GM18861 (cell line): Measurements from ENCODE around the gene TDRD10.
"Not testable (repeated sequence)": the region's sequence is repeated elsewhere in the genome, so short reads cannot be mapped to it uniquely, and the experiment has no call there.

ENCODE experiments used
- ATAC-seq: cut with Tn5 transposase; IDR thresholded peaks from one replicate; pipeline ENCODE4 v1.9.1; 2021; ENCODE audit not compliant: unreplicated experiment

TDRD10 gene

DNA sequence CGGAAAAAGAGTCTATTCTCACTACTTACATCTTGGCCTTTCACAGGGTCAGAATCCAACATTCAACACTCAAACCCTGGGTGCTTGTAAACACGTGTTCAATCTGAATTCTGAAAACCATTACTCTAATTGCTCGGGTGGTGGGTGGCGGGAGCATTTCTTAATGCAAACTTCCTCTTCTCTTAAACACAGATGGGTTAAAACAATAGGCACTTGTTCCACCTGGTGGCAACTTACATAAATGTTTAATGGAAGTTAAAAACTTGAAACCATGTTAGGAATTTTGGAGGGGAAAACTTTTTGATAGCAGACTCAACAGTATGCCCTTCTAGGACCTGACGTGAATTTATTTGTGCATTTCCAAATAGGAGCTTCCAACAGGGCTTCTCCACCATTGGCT lies 23.4 kb upstream of the TDRD10 start:
- no peak for ATAC-seq

- ATAC-seq = no peak
Measured at GRCh38 chr1:154479764-154480421, 22.1 kb upstream of the TDRD10 start.

DNA sequence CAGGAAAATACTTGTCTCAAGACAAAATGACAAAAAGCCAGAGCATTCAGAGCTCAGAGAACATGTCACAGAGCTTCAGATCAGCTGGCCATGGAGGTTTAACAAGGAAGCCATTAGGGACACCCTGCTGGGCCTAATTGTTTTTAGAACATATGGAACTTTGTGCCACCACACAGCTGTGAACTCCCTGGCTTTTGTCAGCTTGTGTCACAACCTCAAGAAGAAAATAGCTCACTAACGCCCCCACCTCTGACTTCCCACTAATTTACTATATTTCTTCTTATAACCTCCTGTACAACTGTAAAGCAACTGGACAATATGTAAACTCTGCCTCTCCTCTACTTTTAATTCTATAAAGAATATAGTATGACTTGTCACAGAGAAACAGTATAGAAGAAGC lies 21.0 kb upstream of the TDRD10 start:
- ATAC-seq = no peak

- no peak for ATAC-seq
Measured at GRCh38 chr1:154483941-154484803, 17.8 kb upstream of the TDRD10 start.

GRCh38 chr1:154485106-154485505 lies 16.9 kb upstream of the TDRD10 start:
- no peak for ATAC-seq

- no peak for ATAC-seq
Measured at GRCh38 chr1:154485910-154486496, 16.0 kb upstream of the TDRD10 start.

DNA sequence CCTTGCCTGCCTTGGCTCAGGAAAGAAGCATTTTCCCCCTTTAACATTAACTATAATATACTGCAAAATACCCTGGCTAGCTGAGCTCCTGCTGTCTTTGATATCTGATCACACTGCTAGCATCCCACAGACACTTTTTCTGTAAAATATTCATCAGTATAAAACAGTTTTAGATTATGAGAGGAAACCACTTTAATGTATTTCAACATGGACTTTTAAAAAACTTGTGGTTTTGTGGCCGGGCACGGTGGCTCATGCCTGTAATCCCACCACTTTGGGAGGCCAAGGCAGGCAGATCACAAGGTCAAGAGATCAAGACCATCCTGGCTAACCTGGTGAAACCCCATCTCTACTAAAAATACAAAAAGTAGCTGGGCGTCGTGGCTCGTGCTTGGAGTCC lies 15.3 kb upstream of the TDRD10 start:
- ATAC-seq = not testable (repeated sequence)

GRCh38 chr1:154488922-154489321 lies 13.1 kb upstream of the TDRD10 start:
- no peak for ATAC-seq

DNA sequence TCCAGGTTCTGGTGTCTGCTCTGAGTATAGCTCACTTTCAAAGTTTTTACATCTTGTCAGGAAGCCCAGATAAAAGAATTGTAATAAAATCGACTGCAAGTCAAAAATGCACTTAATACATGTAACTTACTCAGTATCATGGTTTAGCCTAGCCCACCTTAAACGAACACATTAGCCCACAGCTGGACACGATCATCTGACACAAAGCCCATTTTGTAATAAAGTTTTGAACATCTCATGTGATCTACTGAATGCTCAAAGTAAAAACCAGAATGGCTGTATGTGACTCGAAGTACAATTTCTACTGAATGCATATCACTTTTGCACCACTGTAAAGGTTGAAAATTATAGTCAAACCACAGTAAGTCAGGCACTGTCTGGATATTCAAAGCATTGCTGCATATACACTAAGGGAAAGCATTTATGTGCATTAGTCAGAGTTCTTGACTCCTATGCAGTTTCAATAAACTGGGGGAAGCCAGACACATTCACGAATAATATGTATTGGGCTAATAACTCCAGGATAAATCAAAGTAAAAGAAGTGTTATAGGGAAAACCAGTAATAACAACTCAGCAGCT lies 12.2 kb upstream of the TDRD10 start:
- ATAC-seq = no peak

- ATAC-seq = no peak
Measured at GRCh38 chr1:154490317-154490716, 11.7 kb upstream of the TDRD10 start.

- no peak for ATAC-seq
Measured at GRCh38 chr1:154492115-154492514, 9.9 kb upstream of the TDRD10 start.

DNA sequence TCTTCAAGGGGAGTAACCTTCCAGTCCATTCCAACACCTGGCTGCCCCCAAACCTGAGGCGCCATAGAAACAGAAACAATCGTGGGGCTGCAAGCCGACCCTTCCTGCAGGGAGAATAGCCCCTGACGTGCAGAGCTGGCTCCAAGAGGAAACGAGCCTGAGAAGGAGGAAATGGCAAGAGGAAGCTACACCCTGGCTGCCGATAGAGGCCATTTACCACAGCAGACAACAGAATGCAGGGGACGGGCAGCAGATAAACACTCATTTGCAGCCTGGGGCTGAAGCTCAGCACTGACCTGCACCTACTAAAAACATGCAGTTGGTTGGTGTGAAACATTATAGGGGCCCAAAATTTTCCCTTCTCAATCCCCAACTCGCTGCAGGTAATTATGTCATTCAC lies 8.7 kb upstream of the TDRD10 start:
- no peak for ATAC-seq

GRCh38 chr1:154495496-154496273 lies 6.3 kb upstream of the TDRD10 start:
- ATAC-seq = no peak

GRCh38 chr1:154496383-154496782 lies 5.6 kb upstream of the TDRD10 start:
- ATAC-seq = no peak

GRCh38 chr1:154497026-154497806 lies 4.8 kb upstream of the TDRD10 start:
- no peak for ATAC-seq

DNA sequence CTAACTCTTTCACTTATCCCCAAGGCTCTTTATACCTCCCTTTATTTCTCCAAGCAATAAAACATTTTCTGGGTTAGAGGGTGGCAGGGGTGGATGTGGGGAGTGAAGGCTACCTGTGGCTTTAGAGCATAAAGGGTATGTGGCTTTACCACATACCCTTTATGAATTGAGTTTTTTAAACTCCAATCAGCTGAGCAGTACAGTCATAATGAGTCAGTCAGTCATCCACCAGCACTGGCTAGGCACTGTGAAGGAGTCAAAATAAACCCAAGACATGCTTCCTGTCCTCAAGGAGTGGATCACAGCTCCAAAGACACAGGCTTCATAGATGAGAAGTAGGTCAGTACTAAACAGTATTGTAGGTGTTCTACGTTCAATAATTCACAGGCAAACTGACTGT lies 2.6 kb upstream of the TDRD10 start:
- ATAC-seq = no peak

DNA sequence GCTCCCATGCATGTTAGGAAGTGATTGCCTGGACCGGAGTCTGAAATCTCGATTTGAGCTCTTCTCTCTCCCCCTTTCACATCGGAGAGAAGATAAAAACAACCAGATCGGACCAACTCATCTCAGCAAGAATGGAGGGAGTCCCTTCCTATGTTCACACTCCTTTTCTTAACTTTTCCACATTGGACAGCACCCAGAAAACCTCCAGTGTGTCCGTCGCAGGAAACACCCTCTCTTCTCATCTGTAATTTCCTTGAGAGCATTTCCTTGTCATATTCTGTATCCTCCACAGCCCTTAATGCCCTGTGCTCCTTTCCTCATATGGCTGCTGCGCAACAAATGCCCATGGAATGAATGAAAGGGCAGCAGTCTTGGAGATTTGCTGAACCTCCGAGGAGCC lies 1.5 kb upstream of the TDRD10 start:
- no peak for ATAC-seq

DNA sequence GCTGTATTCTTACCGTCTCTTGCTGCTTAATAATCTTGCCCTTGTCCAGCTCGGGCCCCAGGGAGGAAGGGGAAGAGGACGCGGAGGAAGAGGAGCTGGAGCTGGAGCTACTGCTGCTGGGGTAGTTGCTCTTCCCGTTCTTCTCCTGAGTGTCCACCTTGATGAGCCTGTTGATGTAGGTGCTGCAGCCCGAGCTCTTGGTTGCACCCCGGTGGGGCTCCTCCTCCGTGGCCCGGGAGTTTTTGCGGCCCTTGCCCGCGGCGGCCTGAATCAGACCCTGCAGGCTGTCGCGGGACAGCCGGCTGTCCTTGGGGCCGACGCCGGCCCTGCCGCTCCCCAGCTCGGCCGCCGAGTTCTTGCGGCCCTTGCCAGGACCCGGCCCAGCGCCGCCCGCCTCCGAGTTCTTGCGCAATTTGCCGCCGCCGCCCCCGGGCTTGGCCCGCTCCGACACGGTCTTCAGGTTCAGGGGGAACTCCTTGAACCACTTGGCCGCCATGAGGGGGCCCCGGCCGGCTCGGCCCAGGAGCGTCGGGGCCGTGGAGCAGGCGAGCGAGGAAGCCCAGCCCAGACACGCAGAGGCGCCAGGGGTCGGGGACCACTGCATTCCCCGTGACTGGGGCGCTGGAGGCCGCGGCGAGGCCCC lies 475 bp upstream of the TDRD10 start:
- no peak for ATAC-seq

DNA sequence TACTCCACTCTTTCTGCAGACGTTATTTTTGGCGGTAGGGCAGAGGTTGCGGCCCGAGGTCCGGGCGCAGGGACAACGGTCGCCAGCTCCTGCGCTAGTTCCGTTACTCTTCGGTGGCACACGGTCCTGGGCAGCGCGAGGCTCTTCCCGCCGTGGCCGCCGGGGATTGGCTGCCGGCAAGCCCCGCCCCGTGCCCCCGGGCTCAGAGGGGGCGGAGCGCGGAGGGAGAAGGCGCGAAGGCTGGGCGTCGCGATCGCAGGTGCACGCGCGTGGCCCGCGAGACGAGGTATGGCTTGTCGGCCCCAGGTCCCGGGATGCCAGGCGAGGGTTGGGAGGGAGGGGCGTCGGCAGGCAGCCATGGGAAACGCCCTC lies 711 bp downstream of the TDRD10 start:
- no peak for ATAC-seq

GRCh38 chr1:154503898-154504297 lies 1.9 kb downstream of the TDRD10 start:
- ATAC-seq = no peak
